Erythroblast (primary cell): ENCODE measurements around the gene IBTK.

ENCODE experiments used
- GATA1 ChIP-seq: IDR thresholded peaks from 2 replicates; pipeline ENCODE4 v1.6.1; 2011; ENCODE audit warnings: low read depth, mild to moderate bottlenecking, control low read depth, low read length, moderate library complexity
- POLR2A ChIP-seq: IDR thresholded peaks from 2 replicates; pipeline ENCODE4 v1.6.1; 2011; ENCODE audit warnings: mild to moderate bottlenecking, low read length

DNA sequence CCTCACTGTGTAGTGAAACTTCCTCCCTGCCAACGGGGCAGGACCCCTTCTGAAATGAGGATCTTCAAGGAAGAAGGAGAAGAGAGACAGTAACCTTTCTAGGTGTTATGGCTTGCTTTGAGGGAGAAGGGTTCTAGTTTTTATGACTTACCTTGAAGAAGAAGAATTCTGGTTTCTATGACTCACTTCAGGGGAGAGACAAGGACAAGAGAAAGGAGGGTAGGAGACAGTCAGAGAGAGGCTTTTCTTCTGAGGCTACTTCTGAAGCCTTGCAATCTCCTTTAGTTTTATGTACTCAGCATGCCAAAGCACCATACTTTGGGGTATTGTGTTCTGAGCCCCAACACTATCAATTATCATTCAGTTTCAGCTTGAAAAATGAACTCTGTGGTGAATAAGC is 25.8 kb upstream of the IBTK start:
- TF ChIP-seq POLR2A: no peak
- TF ChIP-seq GATA1: no peak
